ENCODE measurements around the gene CTF1.

Gene CTF1

DNA sequence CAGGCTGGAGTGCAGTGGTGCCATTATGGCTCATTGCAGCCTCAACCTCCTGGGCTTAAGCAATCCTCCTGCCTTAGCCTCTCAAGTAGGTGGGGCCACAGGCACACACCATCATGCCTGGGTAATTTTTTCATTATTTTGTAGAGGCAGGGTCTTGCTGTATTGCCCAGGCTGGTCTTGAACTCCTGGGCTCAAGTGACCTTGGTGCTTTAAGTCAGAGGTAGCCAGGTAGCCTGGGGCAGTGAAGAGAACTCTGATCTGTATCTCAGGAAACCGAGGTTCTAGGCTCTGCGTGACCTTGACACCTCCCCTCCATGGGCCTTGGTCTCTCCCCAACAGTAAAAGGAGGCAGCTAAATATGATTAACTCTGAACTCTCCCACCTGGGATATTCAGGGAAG is 3.4 kb downstream of the CTF1 start:
- Histone ChIP-seq H3K4me3 (ENCODE audit: low read depth in 1 of 2, low read length in 1 of 2) (no peak overlapping the region), H3K9me3 (no peaks in the 10 kb centered on the region), H3K36me3 (no peaks in the 10 kb centered on the region), H3K27me3 (no peaks in the 10 kb centered on the region), H3K4me1 (ENCODE audit: control insufficient read depth in 1 of 2, insufficient read depth in 1 of 2, low read depth in 1 of 2, low read length in 1 of 2) (peaks cover 53 to 55% of the 10 kb centered on the region in 2 experiments), H3K27ac (no peak overlapping the region)
- TF ChIP-seq, protein P1, sequence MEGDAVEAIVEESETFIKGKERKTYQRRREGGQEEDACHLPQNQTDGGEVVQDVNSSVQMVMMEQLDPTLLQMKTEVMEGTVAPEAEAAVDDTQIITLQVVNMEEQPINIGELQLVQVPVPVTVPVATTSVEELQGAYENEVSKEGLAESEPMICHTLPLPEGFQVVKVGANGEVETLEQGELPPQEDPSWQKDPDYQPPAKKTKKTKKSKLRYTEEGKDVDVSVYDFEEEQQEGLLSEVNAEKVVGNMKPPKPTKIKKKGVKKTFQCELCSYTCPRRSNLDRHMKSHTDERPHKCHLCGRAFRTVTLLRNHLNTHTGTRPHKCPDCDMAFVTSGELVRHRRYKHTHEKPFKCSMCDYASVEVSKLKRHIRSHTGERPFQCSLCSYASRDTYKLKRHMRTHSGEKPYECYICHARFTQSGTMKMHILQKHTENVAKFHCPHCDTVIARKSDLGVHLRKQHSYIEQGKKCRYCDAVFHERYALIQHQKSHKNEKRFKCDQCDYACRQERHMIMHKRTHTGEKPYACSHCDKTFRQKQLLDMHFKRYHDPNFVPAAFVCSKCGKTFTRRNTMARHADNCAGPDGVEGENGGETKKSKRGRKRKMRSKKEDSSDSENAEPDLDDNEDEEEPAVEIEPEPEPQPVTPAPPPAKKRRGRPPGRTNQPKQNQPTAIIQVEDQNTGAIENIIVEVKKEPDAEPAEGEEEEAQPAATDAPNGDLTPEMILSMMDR (IDR thresholded peaks at IDR 0.05): no peak

DNA sequence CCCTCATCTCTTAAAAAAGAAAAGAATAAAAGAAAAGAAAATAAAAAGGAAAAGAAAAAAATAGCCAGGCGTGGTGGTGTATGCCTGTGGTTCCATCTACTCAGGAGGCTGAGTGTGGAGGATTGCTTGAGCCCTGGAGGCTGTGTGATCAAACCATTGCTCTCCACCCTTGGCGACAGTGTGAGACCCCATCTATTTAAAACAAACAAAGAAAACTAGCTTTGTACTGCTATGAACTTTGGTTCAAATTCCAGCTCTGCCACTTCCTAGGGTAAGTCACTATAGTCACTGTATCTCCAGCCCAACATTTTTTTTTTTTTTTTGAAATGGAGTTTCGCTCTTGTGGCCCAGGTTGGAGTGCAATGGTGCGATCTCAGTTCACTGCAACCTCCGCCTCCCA is 4.2 kb downstream of the CTF1 start:
- H3K27me3 ChIP-seq: no peaks in the 10 kb centered on the region
- H3K36me3 ChIP-seq: no peaks in the 10 kb centered on the region
- no peaks in the 10 kb centered on the region for H3K9me3 ChIP-seq
- H3K4me3 ChIP-seq (ENCODE audit: low read depth in 1 of 2, low read length in 1 of 2): no peak overlapping the region
- H3K27ac ChIP-seq: no peak overlapping the region
- H3K4me1 ChIP-seq (ENCODE audit: control insufficient read depth in 1 of 2, insufficient read depth in 1 of 2, low read depth in 1 of 2, low read length in 1 of 2): peaks cover 61% of the 10 kb centered on the region in 2 experiments
- TF ChIP-seq, protein P1 (IDR thresholded peaks at IDR 0.05): no peak

DNA sequence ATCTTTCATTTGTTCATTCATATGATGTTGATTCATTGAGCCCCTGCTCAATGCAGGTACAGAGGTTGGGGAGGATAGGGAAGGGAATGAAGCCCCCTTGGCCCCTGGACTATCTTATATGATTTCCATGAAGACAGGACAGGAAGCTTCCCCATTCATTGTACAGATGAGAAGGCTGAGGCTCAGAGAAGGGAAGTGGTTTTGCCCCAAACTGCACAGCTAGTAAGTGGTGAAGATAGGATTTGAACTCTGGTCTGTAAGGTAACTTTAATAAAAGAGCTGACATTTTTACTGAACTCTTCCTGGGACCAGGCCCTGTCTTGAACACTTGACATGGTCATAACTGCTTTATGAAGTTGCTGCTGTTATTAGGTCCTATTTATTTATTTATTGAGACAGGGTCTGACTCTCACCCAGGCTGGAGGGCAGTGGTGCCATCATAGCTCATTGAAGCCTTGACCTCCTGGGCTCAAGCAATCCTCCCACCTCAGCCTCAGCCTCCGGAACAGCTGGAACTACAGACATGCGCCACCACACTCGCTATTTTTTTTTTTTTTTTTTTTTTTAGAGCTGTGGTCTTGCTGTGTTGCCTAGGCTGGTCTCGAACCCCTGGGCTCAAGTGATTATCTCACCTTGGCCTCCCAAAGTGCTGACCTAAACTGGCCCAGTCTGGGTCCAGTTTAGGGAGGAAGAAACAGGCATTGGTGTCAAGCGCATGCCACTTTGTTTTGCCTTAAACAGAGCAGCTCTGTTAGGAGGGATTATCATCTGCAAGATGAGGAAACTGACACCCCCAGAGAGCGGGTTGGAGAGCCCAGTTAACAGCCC is 5.0 kb downstream of the CTF1 start:
- H3K4me1 ChIP-seq (ENCODE audit: control insufficient read depth in 1 of 2, insufficient read depth in 1 of 2, low read depth in 1 of 2, low read length in 1 of 2): peaks cover 54 to 55% of the 10 kb centered on the region in 2 experiments
- H3K9me3 ChIP-seq: no peaks in the 10 kb centered on the region
- TF ChIP-seq, protein P1 (IDR thresholded peaks at IDR 0.05): no peak
- H3K36me3 ChIP-seq: no peaks in the 10 kb centered on the region
- H3K27ac ChIP-seq: peak overlapping the region; percentile 89
- H3K27me3 ChIP-seq: no peaks in the 10 kb centered on the region
- peak overlapping the region; percentile 59 to 74 for H3K4me3 ChIP-seq (ENCODE audit: low read depth in 1 of 2, low read length in 1 of 2)

DNA sequence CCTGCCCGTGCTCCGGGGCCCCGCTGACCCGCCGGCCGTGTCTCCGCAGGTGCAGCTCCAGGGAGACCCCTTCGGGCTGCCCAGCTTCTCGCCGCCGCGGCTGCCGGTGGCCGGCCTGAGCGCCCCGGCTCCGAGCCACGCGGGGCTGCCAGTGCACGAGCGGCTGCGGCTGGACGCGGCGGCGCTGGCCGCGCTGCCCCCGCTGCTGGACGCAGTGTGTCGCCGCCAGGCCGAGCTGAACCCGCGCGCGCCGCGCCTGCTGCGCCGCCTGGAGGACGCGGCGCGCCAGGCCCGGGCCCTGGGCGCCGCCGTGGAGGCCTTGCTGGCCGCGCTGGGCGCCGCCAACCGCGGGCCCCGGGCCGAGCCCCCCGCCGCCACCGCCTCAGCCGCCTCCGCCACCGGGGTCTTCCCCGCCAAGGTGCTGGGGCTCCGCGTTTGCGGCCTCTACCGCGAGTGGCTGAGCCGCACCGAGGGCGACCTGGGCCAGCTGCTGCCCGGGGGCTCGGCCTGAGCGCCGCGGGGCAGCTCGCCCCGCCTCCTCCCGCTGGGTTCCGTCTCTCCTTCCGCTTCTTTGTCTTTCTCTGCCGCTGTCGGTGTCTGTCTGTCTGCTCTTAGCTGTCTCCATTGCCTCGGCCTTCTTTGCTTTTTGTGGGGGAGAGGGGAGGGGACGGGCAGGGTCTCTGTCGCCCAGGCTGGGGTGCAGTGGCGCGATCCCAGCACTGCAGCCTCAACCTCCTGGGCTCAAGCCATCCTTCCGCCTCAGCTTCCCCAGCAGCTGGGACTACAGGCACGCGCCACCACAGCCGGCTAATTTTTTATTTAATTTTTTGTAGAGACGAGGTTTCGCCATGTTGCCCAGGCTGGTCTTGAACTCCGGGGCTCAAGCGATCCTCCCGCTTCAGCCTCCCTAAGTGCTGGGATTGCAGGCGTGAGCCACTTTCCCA is 5.9 kb downstream of the CTF1 start:
- TF ChIP-seq, protein P1 (IDR thresholded peaks at IDR 0.05): peak; percentile 43
- Histone ChIP-seq H3K4me3 (ENCODE audit: low read depth in 1 of 2, low read length in 1 of 2) (peak overlapping the region; percentile 68 to 74), H3K27me3 (no peaks in the 10 kb centered on the region), H3K4me1 (ENCODE audit: control insufficient read depth in 1 of 2, insufficient read depth in 1 of 2, low read depth in 1 of 2, low read length in 1 of 2) (peaks cover 46 to 47% of the 10 kb centered on the region in 2 experiments), H3K27ac (peak overlapping the region; percentile 89), H3K36me3 (no peaks in the 10 kb centered on the region), H3K9me3 (no peaks in the 10 kb centered on the region)

DNA sequence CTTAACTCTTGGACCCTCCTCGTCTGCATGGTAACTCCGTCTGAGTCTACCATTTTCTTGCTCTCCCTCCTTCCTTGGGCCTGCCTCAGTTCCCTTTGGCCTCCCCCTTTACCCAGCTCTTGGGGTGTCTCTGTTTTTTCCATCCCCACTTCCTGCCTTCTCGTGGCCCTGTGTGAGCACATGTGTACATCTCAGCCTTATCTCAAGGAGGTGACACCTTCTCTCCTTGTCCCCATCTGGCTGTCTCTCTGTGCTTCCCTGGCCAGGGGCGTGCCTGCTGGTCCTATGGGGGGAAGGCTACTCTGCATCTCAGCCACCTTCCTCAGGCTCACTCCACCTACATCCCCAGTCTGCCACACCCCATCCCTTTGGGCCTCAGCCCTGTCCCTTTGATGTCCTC is 6.6 kb downstream of the CTF1 start:
- TF ChIP-seq, protein P1 (IDR thresholded peaks at IDR 0.05): no peak
- H3K4me1 ChIP-seq (ENCODE audit: control insufficient read depth in 1 of 2, insufficient read depth in 1 of 2, low read depth in 1 of 2, low read length in 1 of 2): peaks cover 43% of the 10 kb centered on the region in 2 experiments
- H3K36me3 ChIP-seq: no peaks in the 10 kb centered on the region
- no peaks in the 10 kb centered on the region for H3K27me3 ChIP-seq
- no peaks in the 10 kb centered on the region for H3K9me3 ChIP-seq
- peak overlapping the region; percentile 89 for H3K27ac ChIP-seq
- H3K4me3 ChIP-seq (ENCODE audit: low read depth in 1 of 2, low read length in 1 of 2): peak overlapping the region; percentile 68 to 74
